C4-2B (cell line): ENCODE data around the gene PM20D2.
"Not testable (repeated sequence)": the region's sequence is repeated elsewhere in the genome, so short reads cannot be mapped to it uniquely, and the experiment has no call there.

Source experiments
- H3K27ac ChIP-seq: fragments of 450-650 bp; 2 replicates; pipeline ENCODE4 v1.5.1; 2017
- ZFX ChIP-seq: fragments of 450-650 bp; IDR thresholded peaks from 2 replicates; pipeline ENCODE4 v1.6.1; 2017
- TF ChIP-seq, protein P1 (sequence below): fragments of 450-650 bp; conservative IDR thresholded peaks from 2 replicates; pipeline ENCODE4 v1.5.1; 2017; ENCODE audit warnings: mild to moderate bottlenecking

The PM20D2 gene

DNA sequence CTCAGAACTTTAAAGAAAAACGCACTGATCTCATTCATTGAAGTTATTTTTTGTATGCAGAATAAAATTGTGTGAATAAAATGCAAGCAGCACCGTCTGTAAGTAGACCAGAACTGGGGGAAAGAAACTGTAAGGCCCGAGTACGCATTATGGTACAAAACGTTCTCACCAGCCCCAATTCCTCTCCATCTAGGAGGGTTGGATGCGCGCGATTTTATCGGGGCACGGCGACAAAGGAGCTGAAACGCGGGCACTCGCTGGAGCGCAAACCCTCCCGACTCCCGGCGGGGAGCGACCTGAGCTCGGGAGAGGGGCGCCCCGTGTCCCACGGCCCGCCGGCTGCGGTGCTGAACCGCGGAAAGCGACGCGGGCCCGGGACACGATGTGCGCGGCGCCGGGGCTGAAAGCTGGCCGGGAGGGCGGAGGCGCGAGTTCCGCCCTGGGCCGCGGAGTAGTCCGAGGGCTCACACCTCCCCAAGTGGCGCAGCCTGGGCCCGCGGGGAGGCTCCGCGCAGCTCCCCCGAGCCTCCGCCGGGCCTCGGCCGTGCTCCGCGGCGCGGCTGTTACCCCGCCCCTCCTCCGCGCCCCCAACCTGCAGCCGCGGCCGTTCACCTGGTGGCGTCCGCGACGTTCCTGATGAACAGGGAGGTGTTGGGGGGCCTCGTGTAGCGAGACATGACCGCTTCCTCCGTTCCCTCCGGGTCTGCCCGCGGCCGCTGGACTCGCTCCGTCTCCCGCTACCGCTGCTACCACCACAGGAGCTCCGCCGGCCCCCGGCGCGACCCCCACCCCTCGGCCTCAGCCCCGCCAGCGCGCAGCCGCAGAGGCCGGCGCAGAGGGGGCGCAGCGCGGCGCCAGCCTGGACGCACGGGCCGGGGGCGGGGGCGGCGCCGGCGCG, 28.4 kb upstream of the PM20D2 start, which contains the start of gene SRSF12:
SRSF12 (minus strand) TSS at position 861 of the 898 bp plus-strand sequence; CDS start at position 677, 184 bp downstream.
- no peak within 1 kb of the TSS for H3K27ac ChIP-seq
- TF ChIP-seq, protein P1, sequence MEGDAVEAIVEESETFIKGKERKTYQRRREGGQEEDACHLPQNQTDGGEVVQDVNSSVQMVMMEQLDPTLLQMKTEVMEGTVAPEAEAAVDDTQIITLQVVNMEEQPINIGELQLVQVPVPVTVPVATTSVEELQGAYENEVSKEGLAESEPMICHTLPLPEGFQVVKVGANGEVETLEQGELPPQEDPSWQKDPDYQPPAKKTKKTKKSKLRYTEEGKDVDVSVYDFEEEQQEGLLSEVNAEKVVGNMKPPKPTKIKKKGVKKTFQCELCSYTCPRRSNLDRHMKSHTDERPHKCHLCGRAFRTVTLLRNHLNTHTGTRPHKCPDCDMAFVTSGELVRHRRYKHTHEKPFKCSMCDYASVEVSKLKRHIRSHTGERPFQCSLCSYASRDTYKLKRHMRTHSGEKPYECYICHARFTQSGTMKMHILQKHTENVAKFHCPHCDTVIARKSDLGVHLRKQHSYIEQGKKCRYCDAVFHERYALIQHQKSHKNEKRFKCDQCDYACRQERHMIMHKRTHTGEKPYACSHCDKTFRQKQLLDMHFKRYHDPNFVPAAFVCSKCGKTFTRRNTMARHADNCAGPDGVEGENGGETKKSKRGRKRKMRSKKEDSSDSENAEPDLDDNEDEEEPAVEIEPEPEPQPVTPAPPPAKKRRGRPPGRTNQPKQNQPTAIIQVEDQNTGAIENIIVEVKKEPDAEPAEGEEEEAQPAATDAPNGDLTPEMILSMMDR, result no peak
- no peak for TF ChIP-seq ZFX

DNA sequence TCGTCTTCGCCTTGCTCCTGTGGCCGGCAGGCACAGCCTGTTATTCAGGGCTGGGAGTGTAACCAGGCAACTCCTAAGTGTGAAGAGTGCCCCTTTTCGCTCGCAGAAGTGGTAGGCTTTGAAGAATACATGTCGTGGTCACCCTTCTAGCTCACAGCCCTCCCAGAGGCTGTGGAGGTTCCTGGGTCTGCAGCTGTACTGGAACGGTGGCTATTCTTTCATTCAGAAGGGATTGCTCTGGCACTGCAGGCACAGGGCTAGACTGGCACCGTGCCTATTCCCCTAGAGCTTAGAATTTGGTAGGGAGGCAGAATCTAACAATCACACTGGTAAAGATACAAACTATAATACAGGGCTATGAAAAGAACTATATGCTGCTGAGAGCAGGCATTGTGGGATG, 26.9 kb upstream of the PM20D2 start:
- TF ChIP-seq, protein P1, result no peak
- TF ChIP-seq ZFX, result no peak

DNA sequence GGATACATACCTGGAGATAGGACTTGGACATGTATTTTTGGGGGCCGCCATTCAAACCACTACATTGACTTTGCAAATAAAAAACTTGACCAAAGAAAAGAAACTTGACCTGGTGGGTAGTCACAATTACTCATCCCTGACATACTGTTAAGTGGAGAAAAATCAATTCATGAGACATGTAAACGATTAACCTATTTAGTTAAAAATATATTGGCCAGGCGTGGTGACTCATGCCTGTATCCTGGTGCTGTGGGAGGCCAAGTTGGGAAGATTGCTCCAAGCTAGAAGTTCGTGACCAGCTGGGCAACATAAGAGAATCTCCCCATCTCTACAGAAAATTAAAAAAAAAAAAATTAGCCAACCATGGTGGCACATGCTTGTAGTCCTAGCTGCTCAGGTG, 25.5 kb upstream of the PM20D2 start:
- TF ChIP-seq, protein P1, result no peak
- no peak for TF ChIP-seq ZFX
- no peak overlapping the region for H3K27ac ChIP-seq

More for the DNA sequence above, 26.9 kb upstream of the PM20D2 start:
- H3K27ac ChIP-seq, result no peak overlapping the region

DNA sequence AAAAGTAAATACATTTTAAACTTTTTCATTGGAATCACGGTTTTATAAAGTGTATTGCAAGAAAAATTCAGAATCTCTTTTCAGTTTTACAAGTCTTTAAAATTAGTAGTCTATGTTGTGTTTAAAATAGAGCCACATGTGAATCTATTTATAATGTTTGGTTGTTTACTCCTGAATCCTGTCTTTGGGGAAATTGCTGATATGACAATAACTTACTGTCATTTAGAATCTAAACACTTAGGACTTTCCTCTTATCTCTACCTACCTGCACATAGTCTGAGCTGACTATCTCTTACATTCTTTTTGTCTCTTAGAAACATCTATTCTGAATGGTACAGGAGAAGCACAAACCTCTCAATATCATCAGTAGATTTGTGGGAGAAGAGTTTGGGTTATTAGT, 23.9 kb upstream of the PM20D2 start:
- H3K27ac ChIP-seq, result no peak overlapping the region
- no peak for TF ChIP-seq ZFX
- TF ChIP-seq, protein P1, result no peak

DNA sequence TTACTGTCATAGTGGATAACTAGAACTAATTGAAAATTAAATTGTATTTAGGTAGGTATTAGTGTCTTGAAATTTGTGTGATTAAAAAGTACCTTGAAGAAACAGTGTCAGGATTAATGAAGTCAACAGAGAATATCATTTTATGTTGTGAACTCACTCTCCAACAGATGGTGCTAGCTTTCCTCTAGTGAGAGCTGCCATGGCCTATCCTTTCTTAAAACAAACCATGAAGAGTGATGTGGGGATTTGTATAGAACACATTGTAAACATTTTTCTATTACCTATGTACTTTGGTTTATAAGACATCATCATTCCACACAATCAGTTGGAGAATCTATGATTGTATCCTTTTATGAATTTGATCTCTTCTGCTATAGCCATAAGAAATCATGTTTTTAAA, 23.2 kb upstream of the PM20D2 start:
- TF ChIP-seq ZFX, result no peak
- TF ChIP-seq, protein P1, result peak; percentile 40
- H3K27ac ChIP-seq, result no peak overlapping the region

DNA sequence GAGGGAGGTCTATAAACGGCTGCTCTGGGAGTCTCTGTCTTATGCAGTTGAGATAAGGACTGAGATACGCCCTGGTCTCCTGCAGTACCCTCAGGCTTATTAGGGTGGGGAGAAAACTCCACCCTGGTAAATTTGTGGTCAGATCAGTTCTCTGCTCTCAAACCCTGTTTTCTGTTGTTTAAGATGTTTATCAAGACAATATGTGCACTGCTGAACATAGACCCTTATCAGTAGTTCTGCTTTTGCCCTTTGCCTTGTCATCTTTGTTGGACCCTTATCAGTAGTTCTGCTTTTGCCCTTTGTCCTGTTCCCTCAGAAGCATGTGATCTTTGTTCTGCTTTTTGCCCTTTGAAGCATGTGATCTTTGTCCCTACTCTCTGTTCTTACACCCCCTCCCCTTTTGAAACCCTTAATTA, 17.6 kb upstream of the PM20D2 start:
- not testable (repeated sequence) for H3K27ac ChIP-seq

DNA sequence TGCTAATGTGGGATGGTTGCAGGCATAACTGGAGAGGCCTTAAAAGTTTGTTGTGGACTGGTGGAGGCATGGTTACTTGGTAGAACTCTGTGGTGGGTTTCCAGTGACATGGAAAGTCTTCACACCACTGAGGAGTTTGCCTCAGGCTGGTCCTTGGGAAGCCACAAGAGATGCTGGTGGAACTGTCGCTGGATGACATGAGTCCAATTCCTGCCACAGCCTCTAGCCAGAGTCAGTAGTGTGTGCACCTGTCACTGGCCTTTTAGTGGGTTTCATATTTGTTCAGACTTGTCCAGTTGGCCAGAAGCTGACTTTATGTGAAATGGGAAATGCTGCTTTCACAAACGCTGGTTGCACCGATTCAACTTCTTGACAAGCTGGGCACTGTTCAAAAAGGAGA, 14.3 kb upstream of the PM20D2 start:
- TF ChIP-seq ZFX, result no peak
- TF ChIP-seq, protein P1, result no peak
- no peak overlapping the region for H3K27ac ChIP-seq
